Stimulated activated CD4-positive, alpha-beta T cell treated with anti-CD3 and anti-CD28 coated beads, Interleukin-1b, Interleukin-23, amount 100 ng/mL, for 48 hours (primary cell): Measurements from ENCODE around the gene PPP6C.
A peak's percentile ranks its signal among the peaks of the same experiment; 100 is the strongest.
"Not testable (repeated sequence)": the region's sequence is repeated elsewhere in the genome, so short reads cannot be mapped to it uniquely, and the experiment has no call there.

Source experiments
- DNase-seq: peaks from one replicate; pipeline ENCODE4 v3.0.0-alpha.2; 2020

The PPP6C gene

DNA sequence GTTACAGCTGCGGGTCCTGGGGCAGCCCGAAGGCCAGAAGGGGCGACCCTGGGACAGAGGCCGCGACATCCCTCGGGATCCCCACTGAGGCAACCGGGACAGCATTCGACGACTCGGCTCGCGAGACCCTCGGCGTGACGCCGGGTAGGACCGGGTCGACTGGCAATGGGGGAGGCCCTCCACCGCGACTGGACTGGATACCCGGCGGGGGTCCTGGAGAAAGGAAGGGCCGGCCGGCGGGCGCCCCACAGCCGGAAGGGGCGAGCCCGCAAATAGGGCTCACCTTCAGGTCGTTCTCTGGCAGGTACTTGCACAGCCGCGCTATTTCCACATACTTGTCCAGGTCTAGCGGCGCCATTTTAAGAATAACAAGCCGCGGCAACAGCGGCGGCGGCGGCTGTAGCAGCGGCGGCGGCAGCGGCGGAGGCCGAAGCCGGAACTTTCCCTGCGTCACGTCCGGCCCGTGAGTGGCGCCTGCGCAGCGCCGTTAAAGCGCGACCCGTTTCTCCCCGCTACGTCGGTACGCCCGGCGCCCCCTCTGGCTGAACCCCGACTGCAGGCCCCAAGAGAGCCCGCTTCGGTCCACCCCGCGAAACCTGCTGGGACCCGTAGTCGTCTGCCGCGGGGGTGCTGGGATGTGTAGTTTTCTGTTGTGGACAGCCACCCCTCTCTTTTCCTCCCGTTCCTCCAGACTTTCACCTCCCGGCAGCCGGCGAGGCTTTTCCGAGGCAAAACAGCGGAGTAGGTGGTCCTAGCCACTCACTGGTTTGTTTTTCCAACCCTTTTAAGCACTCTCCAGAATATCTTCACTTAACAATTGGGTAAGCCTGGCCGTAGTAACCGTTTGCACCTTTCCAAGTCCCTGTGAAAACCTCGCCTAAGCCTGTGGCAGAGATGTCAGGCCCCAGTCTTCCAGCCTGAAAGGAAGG is at the start of gene PPP6C:
PPP6C (minus strand) TSS at position 443 of the 929 bp plus-strand sequence; CDS start at position 358, 85 bp downstream.
- peak; percentile 98 for DNase-seq

DNA sequence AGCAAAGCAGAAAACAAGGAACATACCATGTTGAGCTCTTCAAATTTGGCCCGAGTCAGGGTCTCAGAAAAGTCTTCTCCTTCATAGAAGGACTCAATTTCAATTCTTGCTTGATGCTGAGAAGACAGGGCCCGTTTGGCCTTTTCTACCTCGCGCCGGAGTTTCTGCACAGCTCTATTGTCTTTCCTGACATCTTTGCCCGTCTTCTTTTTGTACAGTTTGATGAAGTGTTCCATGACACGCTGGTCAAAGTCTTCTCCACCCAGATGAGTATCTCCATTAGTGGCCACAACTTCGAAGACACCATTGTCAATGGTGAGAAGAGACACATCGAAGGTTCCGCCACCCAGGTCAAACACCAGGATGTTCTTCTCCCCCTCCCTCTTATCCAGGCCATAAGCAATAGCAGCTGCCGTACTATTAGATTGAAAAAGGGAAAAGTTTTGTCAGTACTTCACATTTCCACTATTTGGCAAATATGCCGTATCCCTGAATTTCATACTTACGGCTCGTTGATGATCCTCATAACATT is 49.4 kb upstream of the PPP6C start:
- no peak for DNase-seq

DNA sequence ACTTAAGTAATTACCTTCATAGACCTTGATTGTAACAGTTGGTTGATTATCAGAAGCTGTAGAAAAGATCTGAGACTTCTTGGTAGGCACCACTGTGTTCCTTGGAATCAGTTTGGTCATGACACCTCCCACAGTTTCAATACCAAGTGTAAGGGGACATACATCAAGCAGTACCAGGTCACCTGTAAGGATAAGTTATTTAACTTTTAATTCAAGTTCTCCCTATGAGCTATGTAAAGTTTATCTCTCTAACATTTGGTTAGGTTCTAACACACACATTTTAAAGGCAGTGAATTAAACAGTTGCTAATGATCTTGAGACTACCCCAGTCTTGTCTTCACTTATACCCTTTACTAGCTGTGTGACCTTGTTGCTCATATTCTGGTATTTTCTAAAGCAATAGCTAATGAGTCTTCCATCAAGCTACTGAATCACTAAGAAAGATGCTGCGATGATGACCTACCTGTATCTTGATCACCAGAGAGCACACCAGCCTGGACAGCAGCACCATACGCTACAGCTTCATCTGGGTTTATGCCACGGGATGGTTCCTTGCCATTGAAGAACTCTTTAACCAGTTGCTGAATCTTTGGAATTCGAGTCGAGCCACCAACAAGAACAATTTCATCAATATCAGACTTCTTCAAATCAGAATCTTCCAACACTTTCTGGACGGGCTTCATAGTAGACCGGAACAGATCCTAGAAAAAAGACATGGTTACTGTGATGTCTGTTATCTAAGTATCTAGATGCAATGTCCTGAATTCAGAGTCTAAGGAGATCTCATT is 48.7 kb upstream of the PPP6C start:
- no peak for DNase-seq

DNA sequence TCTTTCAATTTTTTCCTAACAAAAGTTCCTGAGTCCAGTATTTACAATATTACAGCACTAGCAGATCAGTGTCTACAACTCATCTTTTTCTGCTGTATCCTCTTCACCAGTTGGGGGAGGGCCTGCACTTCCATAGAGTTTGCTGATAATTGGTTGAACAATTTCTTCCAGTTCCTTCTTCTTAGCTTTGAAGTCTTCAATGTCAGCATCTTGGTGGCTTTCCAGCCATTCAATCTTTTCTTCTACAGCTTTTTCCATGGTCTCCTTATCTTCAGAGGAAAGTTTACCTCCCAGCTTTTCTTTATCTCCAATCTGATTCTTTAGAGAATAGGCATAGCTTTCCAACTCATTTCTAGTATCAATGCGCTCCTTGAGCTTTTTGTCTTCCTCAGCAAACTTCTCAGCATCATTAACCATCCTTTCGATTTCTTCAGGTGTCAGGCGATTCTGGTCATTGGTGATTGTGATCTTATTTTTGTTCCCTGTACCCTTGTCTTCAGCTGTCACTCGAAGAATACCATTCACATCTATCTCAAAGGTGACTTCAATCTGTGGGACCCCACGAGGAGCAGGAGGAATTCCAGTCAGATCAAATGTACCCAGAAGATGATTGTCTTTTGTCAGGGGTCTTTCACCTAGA is 47.0 kb upstream of the PPP6C start:
- not testable (repeated sequence) for DNase-seq

DNA sequence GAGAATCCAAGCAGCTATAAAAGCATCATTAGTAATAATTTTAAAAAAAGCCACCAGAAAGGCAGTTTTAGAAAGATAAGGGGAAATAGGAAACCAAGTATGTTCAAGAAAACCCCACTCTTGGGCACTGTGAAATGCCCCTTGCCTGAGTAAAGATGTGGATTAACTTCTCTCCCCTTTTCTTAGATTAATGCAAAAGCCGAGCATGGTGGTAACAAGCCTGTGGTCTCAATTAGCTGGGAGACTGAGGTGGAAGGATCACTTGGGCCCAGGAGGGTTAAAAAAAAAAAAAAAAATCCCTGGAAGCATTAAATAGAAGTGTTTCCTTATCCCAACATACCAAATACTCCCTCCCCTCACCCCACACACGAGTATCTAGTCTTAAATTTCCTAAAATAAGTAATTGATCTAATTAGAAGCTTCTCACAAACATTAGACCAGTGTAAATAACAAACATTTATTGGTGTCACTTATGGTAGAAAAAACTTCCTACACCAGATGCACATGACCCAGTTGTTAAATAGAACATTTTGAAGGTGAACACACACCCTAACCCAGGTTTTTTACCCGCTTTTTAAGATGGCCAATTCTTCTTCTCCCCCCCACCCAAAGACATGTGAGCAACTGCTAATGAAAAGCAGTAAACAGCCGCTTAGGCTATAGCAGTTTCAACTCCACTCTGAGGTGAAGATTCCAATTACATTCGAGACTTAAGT is 46.4 kb upstream of the PPP6C start:
- DNase-seq = no peak

DNA sequence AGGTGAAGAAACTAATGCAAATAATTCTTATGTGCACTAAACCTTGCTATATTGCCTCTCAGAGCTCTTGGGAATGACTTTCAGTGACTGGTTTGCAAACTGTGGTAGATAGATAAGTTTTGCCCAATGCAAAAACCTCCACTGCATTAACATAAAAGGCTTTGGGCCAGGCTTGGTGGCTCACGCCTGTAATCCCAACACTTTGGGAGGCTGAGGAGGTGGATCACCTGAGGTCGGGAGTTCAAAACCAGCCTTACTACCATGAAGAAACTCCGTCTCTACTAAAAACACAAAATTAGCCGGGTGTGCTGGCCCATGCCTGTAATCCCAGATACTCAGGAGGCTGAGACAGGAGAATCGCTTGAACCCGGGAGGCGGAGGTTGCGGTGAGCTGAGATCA is 44.5 kb upstream of the PPP6C start:
- not testable (repeated sequence) for DNase-seq

DNA sequence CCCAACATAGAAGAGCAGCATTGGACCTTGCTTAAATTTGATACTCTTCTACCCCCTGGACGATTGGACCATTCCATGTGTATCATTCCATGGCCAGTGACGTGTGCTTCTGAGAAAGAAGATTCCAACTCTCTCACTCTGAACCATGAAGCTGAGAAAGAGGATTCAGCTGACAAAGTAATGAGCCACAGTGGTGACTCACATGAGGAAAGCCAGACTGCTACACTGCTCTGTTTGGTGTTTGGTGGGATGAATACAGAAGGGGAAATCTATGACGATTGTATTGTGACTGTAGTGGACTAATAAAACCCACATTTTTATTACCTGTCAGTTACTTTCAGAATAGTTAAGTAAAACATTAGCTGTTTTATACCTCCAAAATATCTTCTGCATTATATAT is 44.1 kb upstream of the PPP6C start:
- DNase-seq = no peak

DNA sequence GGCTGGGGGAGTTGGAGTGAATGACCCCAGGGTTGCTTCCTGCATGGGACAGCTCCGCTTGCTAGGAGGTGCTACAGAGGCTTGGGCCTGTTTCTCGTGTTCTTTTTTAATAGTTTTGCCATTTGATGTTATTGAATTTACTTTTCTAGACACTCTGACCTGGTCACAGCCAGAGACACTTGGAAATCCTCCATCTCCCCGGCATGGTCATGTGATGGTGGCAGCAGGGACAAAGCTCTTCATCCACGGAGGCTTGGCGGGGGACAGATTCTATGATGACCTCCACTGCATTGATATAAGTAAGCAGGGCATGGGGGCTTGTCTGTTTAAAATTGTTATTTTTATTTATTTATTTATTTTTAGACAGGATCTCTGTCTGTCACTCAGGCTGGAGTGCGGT is 38.2 kb upstream of the PPP6C start:
- no peak for DNase-seq

DNA sequence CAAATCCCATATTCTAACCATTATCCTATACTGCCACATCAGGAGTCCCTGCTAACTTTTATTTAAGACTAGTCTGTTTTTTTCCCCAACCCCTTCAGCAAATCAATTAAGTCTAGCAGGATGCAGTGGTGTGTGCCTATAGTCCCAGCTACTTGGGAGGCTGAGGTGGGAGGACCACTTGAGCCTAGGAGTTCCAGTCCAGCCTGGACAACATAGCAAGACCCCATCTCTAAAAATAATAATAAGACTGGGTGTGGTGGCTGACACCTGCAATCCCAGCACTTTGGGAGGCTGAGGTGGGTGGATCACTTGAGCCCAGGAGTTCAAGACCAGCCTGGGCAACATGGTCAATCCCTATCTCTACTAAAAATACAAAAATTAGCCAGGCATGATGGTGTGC is 35.3 kb upstream of the PPP6C start:
- DNase-seq = not testable (repeated sequence)

DNA sequence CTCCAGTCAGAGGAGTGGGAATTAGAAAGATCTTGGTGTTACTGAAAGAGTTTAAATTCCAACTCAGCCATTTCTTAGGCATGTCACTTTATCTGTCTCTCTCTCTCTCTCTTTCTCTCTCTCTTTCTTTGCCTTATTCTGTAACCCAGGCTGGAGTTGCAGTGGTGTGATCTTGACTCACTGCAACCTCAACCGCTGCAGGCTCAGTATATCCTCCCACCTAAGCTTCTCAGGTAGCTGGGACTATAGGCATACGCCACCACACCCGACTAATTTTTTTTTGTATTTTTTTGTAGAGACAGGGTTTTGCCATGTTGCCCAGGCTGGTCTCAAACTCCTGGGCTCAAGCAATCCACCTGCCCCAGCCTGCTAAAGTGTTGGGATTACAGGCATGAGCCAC is 29.0 kb upstream of the PPP6C start:
- no peak for DNase-seq

DNA sequence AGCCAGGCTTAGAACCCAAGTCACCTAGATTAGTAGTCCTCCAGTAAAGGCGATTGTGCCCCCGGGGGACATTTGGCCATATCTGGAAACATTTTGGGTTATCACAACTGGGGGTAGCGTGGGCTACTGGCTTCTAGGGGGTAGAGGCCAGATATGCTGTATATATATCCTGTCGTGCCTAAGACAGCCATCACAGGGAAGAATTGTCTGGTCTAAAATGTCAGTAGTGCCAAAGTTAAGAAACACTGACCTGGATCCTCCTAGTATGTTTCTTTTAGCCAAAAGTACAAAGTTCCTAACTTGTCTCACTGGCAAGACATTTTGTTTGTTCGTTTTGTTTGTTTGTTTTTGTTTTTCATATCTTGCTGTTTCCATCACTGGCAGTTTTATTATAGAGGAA is 24.6 kb upstream of the PPP6C start:
- no peak for DNase-seq

DNA sequence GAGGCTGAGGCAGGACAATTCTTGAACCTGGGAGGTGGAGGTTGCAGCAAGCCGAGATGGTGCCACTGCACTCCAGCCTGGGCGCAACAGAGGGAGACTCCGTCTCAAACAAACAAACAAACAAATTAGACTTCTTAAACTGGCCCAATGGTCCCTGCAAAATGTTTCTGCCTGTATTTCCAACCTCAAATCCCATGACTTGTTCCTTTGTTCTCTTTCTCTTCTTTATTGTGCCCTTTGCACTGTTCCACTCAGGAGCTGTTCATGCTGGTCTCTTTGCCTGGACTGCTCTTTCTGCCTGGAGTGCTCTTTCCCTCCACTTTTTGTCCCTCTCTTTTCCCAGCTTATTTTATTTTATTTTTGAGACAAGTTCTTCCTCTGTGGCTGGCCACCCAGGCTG is 14.9 kb upstream of the PPP6C start:
- no peak for DNase-seq

DNA sequence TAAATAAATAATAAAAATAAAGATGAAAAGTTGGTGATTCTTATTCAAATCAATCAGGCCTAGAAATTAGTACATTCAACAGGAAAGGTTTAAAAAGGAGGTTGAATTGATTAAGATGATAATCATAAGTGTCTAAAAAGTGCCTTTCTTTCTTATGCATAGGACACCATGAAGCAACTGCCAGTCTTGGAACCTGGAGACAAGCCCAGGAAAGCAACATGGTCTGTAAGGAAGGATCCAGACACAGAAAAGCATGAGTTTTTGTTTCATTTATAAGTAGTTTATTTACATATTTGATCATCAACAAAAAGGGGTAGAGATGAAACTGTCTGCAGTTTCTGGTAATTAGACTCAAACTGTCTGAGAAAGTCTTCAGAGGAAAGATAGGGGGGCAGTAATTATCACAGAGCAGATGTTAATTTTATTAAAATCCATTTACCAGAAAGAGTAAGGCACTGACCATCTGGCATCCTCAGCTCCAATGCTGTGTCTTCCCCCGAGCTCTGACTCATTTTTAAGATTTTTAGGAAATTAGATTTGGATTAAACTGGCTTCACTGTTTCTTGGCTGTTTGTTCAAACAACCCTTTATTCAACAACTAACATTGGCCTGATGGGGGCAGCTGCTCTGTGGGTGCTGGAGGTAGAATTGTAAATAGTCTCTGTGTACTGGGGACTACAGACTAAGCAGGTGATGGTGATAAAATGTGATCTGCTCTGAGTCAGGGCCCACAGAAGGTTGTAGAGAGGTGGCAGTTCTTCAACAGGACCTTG is 13.4 kb upstream of the PPP6C start:
- no peak for DNase-seq

DNA sequence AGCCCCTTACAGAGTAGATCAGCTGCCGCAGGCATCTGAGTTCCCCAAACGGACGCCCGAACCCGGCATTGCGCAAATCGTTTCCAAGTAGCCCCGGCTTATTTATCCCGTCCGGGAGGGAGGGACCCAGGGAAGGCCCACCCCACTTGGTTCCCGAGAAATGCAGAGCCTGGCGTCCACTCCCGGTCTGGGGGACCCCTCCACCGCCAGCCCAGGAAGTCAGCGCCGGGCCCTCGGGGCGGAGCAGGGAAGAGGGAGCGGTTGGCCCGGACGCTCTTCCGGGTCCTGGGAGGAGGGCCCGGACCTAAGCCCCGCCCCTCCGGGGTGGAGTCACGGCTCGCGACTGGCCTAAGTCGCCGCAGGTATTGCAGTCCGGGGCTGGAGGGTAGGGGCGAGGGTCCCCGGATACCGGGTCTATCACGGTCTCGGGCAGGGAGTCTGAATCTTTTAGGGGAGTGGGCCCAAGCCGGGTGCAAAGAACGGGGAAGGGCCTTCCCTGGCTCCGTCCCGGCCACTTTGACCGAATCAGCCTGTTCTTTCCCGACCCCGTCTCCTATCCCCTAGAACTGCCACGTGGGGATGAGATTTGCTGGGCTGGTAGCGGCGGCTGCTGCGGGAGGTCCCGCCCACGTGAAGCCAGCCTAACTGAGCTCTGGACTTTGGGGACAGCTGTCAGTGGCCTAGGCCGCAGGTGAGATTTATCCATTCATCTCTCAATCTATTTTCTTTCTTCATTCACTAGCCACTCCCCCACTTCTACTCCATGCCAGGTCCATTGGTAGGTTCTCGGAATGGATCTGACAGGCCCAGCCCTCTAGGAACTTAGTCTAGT is 10.8 kb upstream of the PPP6C start, which contains the start of gene RABEPK:
RABEPK (plus strand) TSS at position 327 of the 832 bp plus-strand sequence. CDS start 2,472 bp downstream, outside the sequence.
- DNase-seq = peak; percentile 88

DNA sequence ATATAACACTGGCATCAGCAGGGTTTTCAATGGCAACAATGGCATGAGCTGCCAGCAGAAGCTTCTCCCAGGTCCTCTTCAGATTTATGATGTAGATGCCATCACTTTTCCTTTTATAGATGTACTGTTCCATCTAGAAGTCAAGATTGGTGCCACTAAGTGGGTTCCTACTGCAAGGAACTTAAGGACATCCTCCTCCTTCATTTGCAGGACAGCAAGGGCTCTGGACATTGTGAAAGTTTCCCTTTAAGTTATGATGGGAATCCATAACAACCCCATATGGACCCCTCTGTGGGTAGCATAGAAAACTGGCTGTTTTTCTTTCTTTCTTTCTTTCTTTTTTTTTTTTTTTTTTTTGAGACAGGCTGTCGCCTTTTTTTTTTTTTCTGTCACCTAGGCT is 6.0 kb upstream of the PPP6C start:
- DNase-seq = not testable (repeated sequence)

DNA sequence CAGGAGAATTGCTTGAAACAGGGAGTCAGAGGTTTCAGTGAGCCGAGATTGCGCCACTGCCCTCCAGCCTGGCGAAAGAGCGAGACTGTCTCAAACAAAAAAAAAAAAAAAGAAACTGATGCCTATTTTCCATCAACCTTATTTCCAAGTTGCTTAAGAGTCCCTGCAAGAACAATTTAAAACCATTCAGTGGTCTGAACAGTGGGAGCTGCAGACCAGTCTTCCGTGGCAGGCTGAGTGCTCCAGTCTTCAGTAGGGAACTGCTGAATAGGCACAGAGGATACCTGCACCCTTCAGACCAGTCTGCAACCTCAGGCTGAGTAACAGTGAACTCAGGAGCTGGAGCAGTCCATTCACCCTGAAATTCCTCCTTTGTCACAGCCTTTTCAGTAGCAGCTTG is 4.9 kb upstream of the PPP6C start:
- not testable (repeated sequence) for DNase-seq

DNA sequence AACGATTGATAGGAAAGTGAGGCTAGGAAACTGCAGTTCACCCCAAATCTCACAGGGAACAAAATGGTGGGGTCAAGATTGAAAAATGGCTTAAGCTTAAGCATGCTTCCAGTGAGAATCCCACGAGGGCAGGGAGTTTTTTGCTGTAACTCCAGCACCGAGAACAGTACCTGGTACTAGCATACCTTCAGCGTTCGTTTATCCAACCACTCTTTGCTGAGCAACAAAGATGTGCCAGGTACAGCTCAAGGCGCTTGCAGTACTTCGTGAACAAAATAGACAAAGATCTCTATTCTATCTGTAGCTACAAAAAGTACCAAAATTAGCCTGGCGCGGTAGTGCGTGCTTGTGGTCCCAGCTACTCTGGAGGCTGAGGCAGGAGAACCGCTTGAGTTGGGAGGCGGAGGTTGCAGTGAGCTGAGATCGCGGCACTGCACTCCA is 778 bp upstream of the PPP6C start:
- DNase-seq = peak; percentile 24

DNA sequence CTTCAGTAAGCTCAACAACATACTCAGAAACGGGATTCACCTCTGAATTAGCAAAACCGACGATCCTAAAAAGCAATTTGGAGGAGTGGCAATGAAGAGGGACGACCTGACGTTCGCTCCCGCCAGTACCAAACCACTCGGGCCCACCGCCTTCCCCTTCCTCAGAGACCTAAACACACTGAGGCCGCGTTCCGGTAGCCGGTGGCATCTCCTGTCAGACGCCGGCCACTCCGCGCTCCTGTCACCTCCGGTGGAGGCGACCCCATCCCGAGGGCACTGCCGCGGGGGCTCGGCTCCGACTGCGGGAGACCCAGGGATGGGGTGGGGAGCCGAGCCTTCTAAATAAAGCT is 617 bp downstream of the PPP6C start:
- peak; percentile 35 for DNase-seq

DNA sequence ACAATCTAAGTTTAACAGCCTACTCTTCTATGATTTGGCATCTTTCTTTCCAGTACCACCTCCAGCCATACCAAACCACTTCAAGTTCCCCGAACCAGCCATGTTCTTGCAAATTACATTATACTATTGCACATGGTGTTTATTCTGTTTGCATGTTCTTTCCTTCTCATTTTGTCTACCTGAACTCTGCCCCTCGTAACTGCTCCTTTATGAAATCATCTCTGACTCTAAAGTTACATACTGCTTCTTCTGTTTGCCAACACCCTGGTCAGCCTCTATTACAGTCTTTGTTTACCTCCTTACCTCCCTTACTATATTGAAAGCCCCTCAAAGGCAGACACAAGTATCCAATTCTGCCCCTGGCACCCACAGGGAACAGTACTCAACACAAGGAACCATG is 6.0 kb downstream of the PPP6C start:
- DNase-seq = no peak

DNA sequence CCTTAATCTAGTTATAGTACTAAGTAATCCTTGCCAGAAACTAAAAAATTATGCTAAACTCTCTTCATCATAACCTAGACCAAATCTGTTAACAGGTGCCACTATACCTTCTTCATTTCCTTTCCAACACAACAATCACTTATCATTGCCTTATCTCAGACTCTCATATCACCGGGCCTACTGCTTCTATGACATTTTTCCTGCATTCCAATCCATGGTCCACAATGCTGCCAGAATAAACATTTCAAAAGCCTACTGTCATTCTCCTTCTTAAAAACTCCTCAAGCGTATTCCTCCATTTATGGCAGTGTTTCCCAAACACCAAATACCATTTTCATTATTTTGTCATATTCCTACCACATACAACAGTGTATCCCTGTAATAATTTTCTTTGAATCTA is 6.5 kb downstream of the PPP6C start:
- no peak for DNase-seq

DNA sequence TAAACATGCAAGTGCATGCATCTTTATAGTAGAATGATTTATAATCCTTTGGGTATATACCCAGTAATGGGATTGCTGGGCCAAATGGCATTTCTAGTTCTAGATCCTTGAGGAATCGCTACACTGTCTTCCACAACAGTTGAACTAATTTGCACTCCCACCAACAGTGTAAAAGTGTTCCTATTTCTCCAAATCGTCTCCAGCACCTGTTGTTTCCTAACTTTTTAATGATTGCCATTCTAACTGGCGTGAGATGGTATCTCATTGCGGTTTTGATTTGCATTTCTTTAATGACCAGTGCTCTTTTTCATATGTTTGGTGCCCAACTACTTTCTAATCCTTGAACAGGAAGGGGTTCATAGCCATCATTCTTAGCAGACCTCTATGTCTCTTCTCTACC is 7.8 kb downstream of the PPP6C start:
- DNase-seq = not testable (repeated sequence)
